AG04450 (cell line): ENCODE measurements around the gene RAB39B. TPM values are rescaled to one million over a fixed set of nuclear protein-coding genes. Genes with fewer than 3 reads are reported as not detected.
"Not testable (repeated sequence)": the region's sequence is repeated elsewhere in the genome, so short reads cannot be mapped to it uniquely, and the experiment has no call there.

Experiments
- CTCF ChIA-PET: fragments of 300-600, 350-600 bp; formaldehyde crosslinking; extraction: SDS; loops from one replicate; lab custom pipeline; 2022; ENCODE audit warnings: antibody characterized with exemption, inconsistent platforms; lab: Charles Lee
- POLR2A ChIA-PET: fragments of 350-600 bp; formaldehyde crosslinking; extraction: SDS; loops from one replicate; lab custom pipeline; 2021; ENCODE audit warnings: antibody characterized with exemption, inconsistent platforms; lab: Yijun Ruan, JAX
- DNase-seq: peaks from one replicate; pipeline ENCODE4 v3.0.0-alpha.2; 2011; ENCODE audit warnings: low read depth, low spot score
- H3K27ac ChIP-seq: one replicate; pipeline ENCODE4 v1.5.1; 2012; ENCODE audit warnings: low read depth, low read length, control low read depth
- H3K27me3 ChIP-seq: one replicate; pipeline ENCODE4 v1.6.0; 2012; ENCODE audit warnings: low read length; ENCODE audit not compliant: control insufficient read depth, insufficient read depth
- H3K4me3 ChIP-seq: 2 replicates; pipeline ENCODE4 v1.5.1; 2011; ENCODE audit warnings: mild to moderate bottlenecking, low read depth, low read length, control low read depth
- H3K9me3 ChIP-seq: 2 replicates; pipeline ENCODE4 v1.5.1; 2012; ENCODE audit warnings: low read length; ENCODE audit not compliant: control insufficient read depth, insufficient read depth
- polyA plus RNA-seq: library from polyadenylated mRNA; depleted of rRNA; stranded (reverse); fragments of >200 nt; gene quantifications from 2 replicates; pipeline ENCODE4 v1.2.3, GENCODE V29; 2011
- TF ChIP-seq, protein P1 (sequence below): IDR thresholded peaks from 2 replicates; pipeline ENCODE4 v1.5.1; 2011; ENCODE audit warnings: low read depth, low read length, control low read depth, inconsistent platforms

RAB39B gene
- polyA plus RNA-seq, 1 experiment = 1.0 TPM

- Histone ChIP-seq H3K27me3 (no peaks in the 10 kb centered on the region), H3K9me3 (no peaks in the 10 kb centered on the region), H3K27ac (no peak overlapping the region), H3K4me3 (no peak overlapping the region)
- DNase-seq = no peak
- ChIA-PET POLR2A (no interaction called here), CTCF (interaction anchor here (3.8 kb wide), 1 partner anchor 9 kb away, joined by 35 read pairs; the partner anchor contains the start of gene VBP1)
- TF ChIP-seq, protein P1, sequence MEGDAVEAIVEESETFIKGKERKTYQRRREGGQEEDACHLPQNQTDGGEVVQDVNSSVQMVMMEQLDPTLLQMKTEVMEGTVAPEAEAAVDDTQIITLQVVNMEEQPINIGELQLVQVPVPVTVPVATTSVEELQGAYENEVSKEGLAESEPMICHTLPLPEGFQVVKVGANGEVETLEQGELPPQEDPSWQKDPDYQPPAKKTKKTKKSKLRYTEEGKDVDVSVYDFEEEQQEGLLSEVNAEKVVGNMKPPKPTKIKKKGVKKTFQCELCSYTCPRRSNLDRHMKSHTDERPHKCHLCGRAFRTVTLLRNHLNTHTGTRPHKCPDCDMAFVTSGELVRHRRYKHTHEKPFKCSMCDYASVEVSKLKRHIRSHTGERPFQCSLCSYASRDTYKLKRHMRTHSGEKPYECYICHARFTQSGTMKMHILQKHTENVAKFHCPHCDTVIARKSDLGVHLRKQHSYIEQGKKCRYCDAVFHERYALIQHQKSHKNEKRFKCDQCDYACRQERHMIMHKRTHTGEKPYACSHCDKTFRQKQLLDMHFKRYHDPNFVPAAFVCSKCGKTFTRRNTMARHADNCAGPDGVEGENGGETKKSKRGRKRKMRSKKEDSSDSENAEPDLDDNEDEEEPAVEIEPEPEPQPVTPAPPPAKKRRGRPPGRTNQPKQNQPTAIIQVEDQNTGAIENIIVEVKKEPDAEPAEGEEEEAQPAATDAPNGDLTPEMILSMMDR = no peak
Measured at GRCh38 chrX:155225774-155226173, 38.5 kb downstream of the RAB39B start.

- DNase-seq, CTCF ChIA-PET, H3K4me3 ChIP-seq, H3K27me3 ChIP-seq, POLR2A ChIA-PET, H3K9me3 ChIP-seq, H3K27ac ChIP-seq: not testable (repeated sequence)
Measured at GRCh38 chrX:155223746-155224145, 40.5 kb downstream of the RAB39B start.

DNA sequence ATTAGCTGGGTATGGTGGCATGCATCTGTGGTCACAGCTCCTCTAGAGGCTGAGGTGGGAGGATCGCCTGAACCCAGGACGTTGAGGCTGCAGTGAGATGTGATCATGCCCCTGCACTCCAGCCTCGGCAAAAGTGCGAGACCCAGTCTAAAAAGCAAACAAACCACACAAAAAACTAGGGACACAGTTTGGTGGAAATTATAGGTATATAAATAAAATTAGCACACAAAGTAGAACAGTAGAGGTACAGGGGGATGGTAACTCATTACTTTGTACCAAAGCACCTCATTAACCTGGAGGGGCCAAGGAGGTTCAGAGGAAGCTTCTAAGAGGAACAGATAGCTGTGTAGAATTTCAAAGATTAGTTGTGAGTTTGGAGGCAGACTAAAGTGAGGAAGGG lies 42.9 kb downstream of the RAB39B start:
- no peak for DNase-seq
- TF ChIP-seq, protein P1 = no peak
- POLR2A ChIA-PET = no interaction called here
- CTCF ChIA-PET = interaction anchor here (1.9 kb wide), 1 partner anchor 303 kb away, joined by 7 read pairs; no protein-coding TSS in a partner anchor
- Histone ChIP-seq H3K4me3 (no peak overlapping the region), H3K27ac (no peak overlapping the region), H3K9me3 (no peaks in the 10 kb centered on the region), H3K27me3 (no peaks in the 10 kb centered on the region)

DNA sequence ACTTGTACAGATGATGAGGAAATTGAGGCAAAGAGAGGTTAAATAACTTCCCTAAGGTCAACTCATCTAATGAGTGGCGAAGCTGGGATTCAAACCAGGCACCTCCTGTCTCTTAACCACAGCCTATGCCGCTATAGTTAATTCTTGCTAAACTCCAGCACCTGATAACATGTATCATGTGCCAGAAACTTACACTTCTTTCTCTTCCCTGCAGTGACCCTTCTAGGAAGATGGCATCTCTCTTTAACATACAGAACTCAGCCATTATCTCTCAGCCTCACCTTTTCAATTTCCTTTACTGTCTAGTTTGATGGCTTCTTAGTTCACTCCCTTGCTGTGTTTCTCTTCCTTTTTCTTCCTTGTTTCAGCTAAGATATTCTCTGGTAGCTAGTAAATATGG lies 45.5 kb downstream of the RAB39B start:
- no peak overlapping the region for H3K27ac ChIP-seq
- no peaks in the 10 kb centered on the region for H3K9me3 ChIP-seq
- no peak overlapping the region for H3K4me3 ChIP-seq
- POLR2A ChIA-PET = no interaction called here
- DNase-seq = no peak
- CTCF ChIA-PET = interaction anchor here (1.3 to 2.7 kb wide), 2 partner anchors 125 to 301 kb away, joined by 4 to 20 read pairs; no protein-coding TSS in a partner anchor
- TF ChIP-seq, protein P1 = no peak
- H3K27me3 ChIP-seq = no peaks in the 10 kb centered on the region

DNA sequence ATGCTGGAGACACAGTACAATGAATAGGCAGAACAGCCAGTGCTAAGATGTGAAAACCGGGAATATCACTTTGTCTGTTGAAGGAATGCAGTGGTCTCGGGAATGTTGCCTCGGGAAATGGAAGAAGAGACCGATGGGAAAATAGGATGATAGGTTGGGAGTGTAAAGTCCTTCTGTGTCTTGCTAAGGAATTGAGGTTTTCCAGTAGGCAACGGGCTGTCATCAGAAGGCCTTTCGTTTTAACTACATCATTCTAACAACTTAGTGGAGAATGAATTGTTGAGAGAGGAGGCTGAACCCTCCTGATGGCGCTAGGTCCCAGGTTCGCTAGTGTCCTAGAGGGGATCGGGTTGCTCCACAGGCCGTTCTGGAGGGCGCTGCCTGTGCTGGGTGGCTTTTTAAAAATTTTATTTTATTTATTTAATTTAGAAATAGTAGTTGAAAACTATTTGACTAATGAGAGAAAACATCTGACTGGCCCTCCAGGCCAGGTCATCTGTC lies 47.3 kb downstream of the RAB39B start:
- peak overlapping the region; percentile 87 for H3K4me3 ChIP-seq

More for the DNA sequence above, 47.3 kb downstream of the RAB39B start:
- ChIA-PET POLR2A (interaction anchor here (0.6 kb wide), 1 partner anchor 131 kb away, joined by 4 read pairs; no protein-coding TSS in a partner anchor), CTCF (interaction anchor here (0.6 to 2.7 kb wide), 13 partner anchors 9 to 396 kb away, joined by 3 to 35 read pairs (median 4); partner anchors contain the start of genes SPRY3 and TMLHE)
- DNase-seq = no peak
- Histone ChIP-seq H3K9me3 (no peaks in the 10 kb centered on the region), H3K27ac (no peak overlapping the region), H3K27me3 (no peaks in the 10 kb centered on the region)
- TF ChIP-seq, protein P1 = no peak
